GM21381 (cell line): ENCODE data around the gene COLEC12.

Experiments used
- ATAC-seq: cut with Tn5 transposase; IDR thresholded peaks from one replicate; pipeline ENCODE4 v1.9.1; 2021; ENCODE audit warnings: mild to moderate bottlenecking, moderate library complexity; ENCODE audit not compliant: unreplicated experiment

COLEC12 gene

GRCh38 chr18:392928-393573, 107.5 kb downstream of the COLEC12 start:
- ATAC-seq: no peak

DNA sequence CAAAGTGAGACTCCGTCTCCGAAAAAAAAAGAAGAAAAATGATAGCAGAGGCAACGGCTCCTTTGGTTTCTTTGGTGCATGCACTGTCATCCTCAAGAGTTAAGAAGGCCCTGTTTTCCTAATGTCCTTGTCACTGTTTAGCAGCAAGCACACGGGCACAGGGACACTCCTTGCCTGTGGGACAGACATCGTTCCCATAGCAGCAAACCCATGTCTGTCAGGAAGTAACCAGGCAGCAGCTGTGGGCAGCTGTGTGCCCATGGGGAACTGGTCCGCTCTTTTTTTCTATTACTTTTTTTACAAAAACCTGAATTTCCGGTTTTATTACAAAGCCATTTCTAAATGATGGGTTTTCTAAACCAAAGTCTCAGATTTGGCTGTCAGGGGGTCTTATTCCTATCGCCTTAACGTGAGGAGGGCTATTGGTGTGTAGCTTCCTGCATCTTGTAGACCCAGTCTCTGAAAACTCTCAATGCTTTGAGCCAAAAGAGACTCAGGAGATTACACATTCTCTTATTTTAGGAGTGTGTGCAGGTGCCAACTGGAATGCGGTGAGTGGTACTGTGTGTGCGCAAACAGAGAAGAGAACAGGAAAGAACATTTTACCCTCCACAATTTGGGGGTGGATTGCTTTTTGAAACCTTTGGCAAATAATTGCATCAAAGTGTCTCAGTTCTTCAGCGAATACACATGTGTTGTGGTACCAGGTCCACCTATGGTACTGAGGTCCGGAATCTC, 109.6 kb downstream of the COLEC12 start:
- ATAC-seq: no peak

DNA sequence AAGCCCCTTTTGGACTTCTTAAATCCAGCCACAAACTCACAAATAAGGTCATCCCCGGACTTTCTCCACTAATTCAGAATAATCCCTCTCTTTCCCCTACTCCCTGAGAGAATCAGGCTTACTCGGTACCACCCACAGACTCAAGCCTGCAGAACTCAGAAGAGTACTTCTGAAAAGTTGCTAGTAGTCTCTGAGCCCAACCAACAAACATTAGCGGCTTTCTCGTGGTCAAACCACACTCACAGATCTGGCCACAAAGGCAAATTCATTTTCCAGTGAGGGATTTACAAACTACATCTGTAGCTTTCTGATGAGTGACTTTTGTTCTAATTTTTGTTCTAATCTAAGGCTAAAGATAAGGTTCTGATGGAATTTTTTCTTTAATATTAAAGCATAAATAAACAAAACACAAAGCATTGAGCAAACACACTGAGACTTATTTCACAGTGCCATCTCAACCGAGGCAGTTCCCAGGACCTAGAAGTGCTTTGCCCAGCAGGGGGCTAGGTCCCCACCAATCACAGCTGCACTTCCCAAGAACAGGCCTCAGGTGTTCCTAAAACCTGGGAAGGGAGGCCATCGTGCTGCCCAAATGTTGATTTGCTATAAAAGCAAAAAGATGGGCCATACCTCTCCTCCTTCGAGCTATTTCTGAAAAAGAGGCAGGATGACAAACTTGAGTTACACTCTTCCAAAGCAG, 110.7 kb downstream of the COLEC12 start:
- ATAC-seq: peak; percentile 71

- ATAC-seq: no peak
These were observed 112.3 kb downstream of the COLEC12 start for GRCh38 chr18:388200-388599.

- ATAC-seq: no peak
These were observed 113.5 kb downstream of the COLEC12 start for GRCh38 chr18:386994-387393.

DNA sequence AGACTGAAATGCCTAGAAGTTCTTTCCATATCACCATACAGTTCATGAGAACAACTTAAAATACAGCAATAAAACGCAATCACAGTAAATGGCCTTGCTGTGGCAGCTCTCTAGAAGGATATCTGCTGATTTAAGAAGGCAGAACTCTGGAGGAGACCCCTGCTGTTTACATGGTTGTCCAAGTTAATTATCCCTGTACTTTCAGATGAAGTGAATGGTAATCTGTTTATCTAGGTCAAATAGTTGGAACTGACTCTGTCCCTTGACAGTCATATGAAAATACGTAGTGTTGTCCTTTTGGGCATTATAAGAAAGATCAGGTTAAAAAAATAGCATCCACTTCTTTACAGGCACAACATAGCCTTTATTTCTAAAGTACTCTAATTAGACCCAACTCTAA, 115.6 kb downstream of the COLEC12 start:
- no peak for ATAC-seq

DNA sequence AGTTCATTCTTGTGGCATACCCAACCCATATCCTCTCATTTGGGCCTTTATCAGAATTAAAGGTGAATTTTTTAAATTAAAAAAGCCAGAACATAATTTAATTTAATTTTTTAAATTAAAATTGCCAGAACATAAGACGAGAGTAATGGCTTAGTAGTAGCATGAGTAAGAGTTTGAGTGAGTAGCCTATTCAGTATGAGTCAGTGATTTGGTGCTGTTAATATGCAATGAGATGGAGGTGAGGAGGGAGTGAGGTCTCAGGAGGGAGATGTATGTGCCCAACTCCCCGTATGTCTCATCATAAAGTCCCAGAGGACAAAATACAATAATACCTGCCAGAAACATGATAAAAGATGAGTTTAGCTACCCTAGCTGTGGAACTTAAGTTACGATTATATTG, 117.4 kb downstream of the COLEC12 start:
- no peak for ATAC-seq

DNA sequence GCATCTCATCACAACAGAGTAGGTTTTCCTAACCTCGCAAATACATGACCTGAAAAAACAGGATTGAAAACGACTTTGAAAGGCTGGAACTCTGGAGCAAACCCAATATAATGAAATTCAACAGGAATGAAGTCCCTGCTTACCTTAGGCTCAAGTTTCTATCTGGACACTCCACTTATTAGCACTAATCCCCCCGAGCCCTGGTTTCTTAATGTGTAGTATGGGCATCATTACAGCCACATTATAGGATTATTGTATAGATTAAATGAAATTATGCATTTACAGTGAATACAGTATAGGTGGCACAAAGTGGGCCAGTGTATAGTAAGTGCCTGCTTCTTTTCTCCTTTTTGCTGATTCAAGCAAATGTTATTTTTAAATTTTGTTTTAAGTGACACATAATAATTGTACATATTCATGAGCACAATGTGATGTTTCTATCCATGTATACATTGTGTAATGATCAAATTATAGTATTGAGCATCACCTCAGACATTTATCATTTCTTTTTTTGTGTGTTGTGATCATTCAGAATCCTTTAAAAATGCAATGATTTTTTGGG, 118.0 kb downstream of the COLEC12 start:
- no peak for ATAC-seq

GRCh38 chr18:379681-380330, 120.7 kb downstream of the COLEC12 start:
- no peak for ATAC-seq

GRCh38 chr18:378079-378478, 122.4 kb downstream of the COLEC12 start:
- ATAC-seq: no peak

DNA sequence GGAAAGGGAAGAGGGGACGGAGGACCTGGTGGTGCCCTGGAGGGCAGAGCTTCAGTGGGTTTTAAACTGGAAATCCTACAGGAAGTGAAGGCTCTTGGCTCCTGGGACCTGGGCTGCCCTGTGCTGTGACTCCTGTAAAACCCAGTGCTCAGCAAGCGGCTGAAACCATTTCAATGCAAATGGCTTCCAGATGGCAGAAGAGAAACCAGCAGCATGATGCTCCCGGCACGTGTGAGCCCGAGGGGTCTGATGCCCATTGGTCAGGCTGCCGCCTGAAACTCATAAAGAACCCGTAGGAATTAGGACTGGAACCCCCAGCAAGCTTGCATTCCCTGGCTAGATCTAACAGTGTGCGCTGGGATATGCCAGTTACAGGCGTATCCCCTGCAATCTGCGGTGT, 123.4 kb downstream of the COLEC12 start:
- ATAC-seq: no peak

DNA sequence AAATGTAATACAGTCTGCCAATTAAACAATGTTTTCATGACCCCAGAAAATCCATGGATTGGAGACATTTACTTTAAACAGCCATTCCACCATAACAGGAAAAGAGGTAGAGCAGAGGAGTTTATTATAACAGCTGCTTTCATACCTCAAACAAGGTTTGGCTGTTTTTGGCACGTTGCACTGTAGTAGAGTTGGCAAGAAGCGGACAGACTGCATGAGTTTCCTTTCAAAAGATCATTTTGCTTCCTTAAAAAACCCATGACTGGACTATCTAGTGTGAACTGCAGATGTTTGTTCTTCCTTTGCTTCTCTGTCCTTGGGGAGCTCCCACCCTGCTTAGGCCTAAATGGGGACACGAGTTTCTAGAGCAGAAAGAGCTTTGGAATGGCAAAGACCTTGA, 124.2 kb downstream of the COLEC12 start:
- ATAC-seq: no peak

DNA sequence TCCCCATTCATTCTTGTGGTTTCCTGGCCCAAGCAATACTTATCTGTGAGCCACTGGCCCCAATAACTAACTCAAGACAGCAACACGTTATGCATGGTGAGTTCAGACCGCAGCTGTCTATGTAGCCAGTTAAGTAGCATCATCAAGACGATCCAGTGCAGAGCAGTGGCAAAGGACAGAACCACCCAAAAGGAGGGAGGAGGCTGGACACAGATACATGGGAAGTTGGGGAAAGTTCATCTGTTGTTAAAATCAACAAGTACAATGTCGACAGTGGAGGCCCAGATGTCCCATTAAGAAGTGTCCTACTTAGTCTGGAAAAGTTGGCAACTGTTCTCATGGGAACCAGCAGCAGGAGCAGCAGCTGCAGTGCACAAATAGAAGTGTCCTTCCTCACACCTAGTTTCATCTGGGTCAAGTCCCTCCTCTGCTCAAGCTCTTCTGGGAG, 125.8 kb downstream of the COLEC12 start:
- no peak for ATAC-seq

GRCh38 chr18:373780-374179, 126.7 kb downstream of the COLEC12 start:
- ATAC-seq: no peak

DNA sequence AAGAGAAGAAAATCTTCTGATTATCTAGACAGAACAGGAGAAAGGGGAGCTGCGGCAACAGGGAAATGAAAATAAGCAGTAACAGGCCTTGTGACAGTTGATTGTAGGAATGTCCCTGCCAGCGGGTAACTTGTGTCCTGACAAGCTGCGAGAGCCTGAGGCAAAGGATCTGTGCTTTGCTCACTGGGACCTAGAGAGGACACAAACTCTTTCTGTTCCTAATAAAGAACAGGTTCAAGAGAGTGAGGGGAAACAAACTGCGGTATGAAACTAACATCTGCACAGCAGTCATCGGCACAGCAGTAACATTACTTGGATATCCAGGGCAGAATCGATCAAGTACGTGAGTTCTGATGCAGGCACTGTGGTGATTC, 128.9 kb downstream of the COLEC12 start:
- no peak for ATAC-seq

- ATAC-seq: no peak
These were observed 129.5 kb downstream of the COLEC12 start for GRCh38 chr18:370751-371608.

DNA sequence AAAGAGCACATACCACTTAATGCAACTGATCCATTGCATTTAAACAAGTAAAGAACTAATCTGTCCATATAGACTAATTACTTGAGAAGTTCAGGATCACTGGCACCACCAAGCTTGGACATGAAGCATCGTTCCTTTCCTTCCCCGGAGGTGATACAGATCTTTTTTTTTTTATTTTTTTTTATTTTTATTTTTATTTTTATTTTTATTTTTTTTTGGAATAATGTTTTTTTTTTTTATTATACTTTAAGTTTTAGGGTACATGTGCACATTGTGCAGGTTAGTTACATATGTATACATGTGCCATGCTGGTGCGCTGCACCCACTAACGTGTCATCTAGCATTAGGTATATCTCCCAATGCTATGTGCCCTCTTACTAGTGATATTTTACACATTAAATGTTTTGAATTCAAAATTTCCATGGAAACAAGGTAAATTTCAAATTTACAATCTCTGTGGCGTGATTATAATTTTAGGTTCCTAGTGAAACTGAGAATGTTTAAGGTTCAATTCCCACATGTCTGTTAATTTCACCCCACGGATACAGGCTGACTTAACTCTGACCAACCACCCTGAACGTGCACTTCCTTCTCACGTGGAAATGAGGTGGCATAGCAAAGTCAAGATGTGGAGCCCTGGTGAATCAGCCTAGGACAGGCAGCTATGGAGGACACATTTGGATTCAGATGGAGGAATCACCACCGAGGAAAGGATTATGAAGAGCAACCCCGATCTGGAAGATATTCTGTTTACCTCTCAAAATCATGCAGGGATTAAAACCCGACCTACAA, 131.1 kb downstream of the COLEC12 start:
- no peak for ATAC-seq

DNA sequence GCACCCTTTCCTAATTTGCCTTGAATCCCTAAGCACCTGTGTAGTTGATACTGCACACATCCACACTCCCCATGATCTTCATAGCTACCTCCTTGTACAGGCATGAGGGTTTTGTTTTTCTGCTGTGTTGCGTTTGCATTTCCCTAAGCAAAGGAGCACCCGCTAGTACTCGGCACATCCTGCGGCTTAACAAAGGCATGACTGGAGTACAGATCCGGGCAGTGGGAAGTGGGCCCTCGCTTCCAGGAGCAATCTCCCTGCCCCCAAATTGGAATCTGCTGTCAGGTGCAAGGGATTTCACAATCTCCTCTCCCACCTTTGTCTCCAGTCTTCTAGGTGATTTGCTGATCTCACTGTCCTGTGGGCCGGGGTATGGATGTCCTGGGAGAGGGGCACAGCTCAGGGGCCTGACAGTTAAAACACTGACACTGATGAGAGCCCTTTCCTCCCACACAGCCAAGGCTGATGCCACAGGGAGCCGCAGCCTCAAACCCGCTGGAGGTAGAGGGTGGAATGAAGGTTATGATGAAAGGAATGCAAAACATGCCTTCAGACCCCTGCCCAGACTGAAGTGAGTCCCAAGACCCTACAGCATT, 133.9 kb downstream of the COLEC12 start:
- ATAC-seq: no peak

DNA sequence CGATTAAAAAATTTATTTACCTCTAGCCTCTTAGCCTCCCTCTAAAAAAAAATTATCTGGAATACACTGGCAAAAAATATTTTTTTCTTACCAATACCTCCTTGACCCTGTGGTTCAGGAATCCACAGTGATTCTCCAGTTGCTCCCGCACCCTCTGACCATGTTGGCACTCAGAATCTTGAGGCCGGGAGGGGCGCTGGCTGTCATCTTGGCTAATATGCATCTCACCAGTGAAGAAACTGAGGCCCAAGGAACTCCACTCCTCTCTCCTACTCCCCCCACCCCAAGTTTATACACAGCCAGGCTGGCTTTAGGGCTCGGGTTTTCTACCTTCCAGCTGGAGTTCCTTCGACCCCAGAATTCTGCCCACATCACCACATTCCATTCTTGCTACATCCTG, 134.8 kb downstream of the COLEC12 start:
- no peak for ATAC-seq
